Ovary (tissue), 3 donors: Measurements from ENCODE around the gene KCNE5.

ENCODE experiments used
- EP300 ChIP-seq: sonication (generic); formaldehyde crosslinking; IDR thresholded peaks from one replicate; pipeline ENCODE4 v1.6.1; 2017; ENCODE audit warnings: antibody characterized with exemption
- POLR2A ChIP-seq: fragments of 450-650 bp; IDR thresholded peaks from one replicate; pipeline ENCODE4 v1.6.1; 2017; ENCODE audit warnings: antibody characterized with exemption, mild to moderate bottlenecking, moderate library complexity
- TF ChIP-seq, protein P1 (sequence below), 3 donors: fragments of 450-650 bp in 2 of 3; fragments of 200-600 bp in 1 of 3; IDR thresholded peaks; one replicate each; pipeline versions ENCODE4 v1.5.1 to v1.8.0; 2016 to 2022; ENCODE audit warnings: antibody characterized with exemption in 3 of 3, mild to moderate bottlenecking in 1 of 3
- donor health status: DM: no; HTN: no; CAD: no.

DNA sequence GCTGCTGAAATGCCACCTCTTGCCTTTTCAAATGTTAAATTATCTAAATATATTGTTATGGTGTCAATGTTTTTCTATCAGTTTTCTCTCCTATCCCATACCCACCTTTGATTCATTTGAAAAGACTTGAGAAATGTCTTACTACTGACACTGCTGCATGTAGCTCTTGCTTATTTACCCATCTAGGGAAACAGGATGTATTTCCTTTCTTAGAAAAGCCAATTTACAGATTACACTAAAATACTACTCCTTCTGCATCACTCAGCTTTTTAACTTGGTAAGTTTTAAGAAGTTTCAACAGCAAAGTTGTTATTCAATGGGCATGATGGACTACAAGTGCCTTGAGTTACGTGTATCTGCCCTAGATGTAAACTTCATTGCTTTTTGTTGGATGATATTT lies 13.2 kb upstream of the KCNE5 start:
- TF ChIP-seq, protein P1, sequence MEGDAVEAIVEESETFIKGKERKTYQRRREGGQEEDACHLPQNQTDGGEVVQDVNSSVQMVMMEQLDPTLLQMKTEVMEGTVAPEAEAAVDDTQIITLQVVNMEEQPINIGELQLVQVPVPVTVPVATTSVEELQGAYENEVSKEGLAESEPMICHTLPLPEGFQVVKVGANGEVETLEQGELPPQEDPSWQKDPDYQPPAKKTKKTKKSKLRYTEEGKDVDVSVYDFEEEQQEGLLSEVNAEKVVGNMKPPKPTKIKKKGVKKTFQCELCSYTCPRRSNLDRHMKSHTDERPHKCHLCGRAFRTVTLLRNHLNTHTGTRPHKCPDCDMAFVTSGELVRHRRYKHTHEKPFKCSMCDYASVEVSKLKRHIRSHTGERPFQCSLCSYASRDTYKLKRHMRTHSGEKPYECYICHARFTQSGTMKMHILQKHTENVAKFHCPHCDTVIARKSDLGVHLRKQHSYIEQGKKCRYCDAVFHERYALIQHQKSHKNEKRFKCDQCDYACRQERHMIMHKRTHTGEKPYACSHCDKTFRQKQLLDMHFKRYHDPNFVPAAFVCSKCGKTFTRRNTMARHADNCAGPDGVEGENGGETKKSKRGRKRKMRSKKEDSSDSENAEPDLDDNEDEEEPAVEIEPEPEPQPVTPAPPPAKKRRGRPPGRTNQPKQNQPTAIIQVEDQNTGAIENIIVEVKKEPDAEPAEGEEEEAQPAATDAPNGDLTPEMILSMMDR (IDR thresholded peaks at IDR 0.05), result no peak
- no peak for TF ChIP-seq POLR2A
- no peak for TF ChIP-seq EP300
